ENCODE data around the gene TMEM225B.
"Not testable (repeated sequence)": the region's sequence is repeated elsewhere in the genome, so short reads cannot be mapped to it uniquely, and the experiment has no call there.

Gene TMEM225B

DNA sequence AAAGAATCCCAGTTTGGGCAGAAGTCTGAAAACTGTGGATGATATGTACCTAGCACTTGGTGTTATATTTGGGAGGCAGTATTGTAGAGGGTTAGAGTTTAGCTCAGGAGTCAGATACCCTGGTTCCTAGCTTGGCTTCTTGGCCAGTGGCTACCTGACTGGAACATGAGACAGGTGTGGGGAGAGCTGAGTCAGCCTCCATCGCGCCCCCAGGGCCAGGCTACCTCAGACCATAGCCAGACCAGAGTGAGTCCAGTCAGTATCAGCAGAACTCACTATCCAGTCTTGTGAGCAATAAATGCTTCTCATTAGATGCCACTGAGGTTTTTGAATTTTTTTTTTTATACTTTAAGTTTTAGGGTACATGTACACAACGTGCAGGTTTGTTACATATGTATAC is 55.7 kb downstream of the TMEM225B start:
- no peak for DNase-seq (ENCODE audit: low read depth in 1 of 2, low spot score in 1 of 2)

DNA sequence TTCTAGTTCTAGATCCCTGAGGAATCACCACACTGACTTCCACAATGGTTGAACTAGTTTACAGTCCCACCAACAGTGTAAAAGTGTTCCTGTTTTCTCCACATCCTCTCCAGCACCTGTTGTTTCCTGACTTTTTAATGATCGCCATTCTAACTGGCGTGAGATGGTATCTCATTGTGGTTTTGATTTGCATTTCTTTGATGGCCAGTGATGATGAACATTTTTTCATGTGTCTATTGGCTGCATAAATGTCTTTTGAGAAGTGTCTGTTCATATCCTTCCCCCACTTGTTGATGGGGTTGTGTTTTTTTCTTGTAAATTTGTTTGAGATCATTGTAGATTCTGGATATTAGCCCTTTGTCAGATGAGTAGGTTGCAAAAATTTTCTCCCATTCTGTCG is 56.6 kb downstream of the TMEM225B start:
- not testable (repeated sequence) for DNase-seq (ENCODE audit: low read depth in 1 of 2, low spot score in 1 of 2)

DNA sequence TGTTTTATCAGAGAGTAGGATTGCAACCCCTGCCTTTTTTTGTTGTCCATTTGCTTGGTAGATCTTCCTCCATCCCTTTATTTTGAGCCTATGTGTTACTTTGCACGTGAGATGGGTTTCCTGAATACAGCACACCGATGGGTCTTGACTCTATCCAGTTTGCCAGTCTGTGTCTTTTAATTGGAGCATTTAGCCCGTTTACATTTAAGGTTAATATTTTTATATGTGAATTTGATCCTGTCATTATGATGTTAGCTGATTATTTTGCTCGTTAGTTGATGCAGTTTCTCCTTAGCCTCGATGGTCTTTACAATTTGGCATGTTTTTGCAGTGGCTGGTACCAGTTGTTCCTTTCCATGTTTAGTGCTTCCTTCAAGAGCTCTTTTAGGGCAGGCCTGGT is 59.8 kb downstream of the TMEM225B start:
- not testable (repeated sequence) for DNase-seq (ENCODE audit: low read depth in 1 of 2, low spot score in 1 of 2)

Measured in activated CD4-positive, alpha-beta T cell treated with anti-CD3 and anti-CD28 coated beads, Interleukin-2, amount 50 U/mL, for 24 hours (primary cell).